Suppressor macrophage treated with lipopolysaccharide for 1 hour (primary cell): ENCODE results near the gene MFAP4.

Experiments used
- DNase-seq, 3 donors: peaks; one replicate each; pipeline ENCODE4 v3.0.0-alpha.2; 2020 to 2022

The MFAP4 gene

GRCh38 chr17:19384723-19385391, 2.1 kb downstream of the MFAP4 start:
- no peak for DNase-seq

- DNase-seq: no peak
These were observed 3.1 kb downstream of the MFAP4 start for GRCh38 chr17:19383681-19384470.

GRCh38 chr17:19382531-19383444, 4.2 kb downstream of the MFAP4 start:
- DNase-seq: no peak

- DNase-seq: no peak
These were observed 5.1 kb downstream of the MFAP4 start for GRCh38 chr17:19381741-19382444.

- DNase-seq: no peak
These were observed 5.6 kb downstream of the MFAP4 start for GRCh38 chr17:19381361-19381740.

- DNase-seq: no peak
These were observed 6.3 kb downstream of the MFAP4 start for GRCh38 chr17:19380481-19381301.

- no peak for DNase-seq
These were observed 7.5 kb downstream of the MFAP4 start for GRCh38 chr17:19379361-19380065.

GRCh38 chr17:19378416-19379360, 8.3 kb downstream of the MFAP4 start, which contains the start of gene MAPK7:
Gene MAPK7 (plus strand): TSS chr17:19378498. CDS start chr17:19378901, 403 bp downstream.
- DNase-seq: peak in 2 of 3 donors; percentile 28 to 49

GRCh38 chr17:19377602-19378415, 9.2 kb downstream of the MFAP4 start:
- peak; percentile 99 for DNase-seq

GRCh38 chr17:19376811-19377210, 10.2 kb downstream of the MFAP4 start:
- no peak for DNase-seq

- no peak for DNase-seq
These were observed 11.3 kb downstream of the MFAP4 start for GRCh38 chr17:19375732-19376131.

- no peak for DNase-seq
These were observed 12.9 kb downstream of the MFAP4 start for GRCh38 chr17:19374136-19374535.

- peak in 1 of 3 donors; percentile 44 for DNase-seq
These were observed 14.0 kb downstream of the MFAP4 start for GRCh38 chr17:19372866-19373504.

GRCh38 chr17:19372439-19372838, 14.6 kb downstream of the MFAP4 start:
- DNase-seq: no peak

GRCh38 chr17:19372011-19372370, 15.0 kb downstream of the MFAP4 start:
- DNase-seq: no peak

- DNase-seq: peak in 2 of 3 donors; percentile 30 to 36
These were observed 15.6 kb downstream of the MFAP4 start for GRCh38 chr17:19371259-19372010.

- DNase-seq: peak; percentile 73 to 82 (median 79)
These were observed 16.5 kb downstream of the MFAP4 start for GRCh38 chr17:19370493-19370960.
